Measurements from ENCODE around the gene SETD6. TPM values are rescaled to one million over a fixed set of nuclear protein-coding genes. Genes with fewer than 3 reads are reported as not detected.
"Not testable (repeated sequence)": the region's sequence is repeated elsewhere in the genome, so short reads cannot be mapped to it uniquely, and the experiment has no call there.

SETD6 gene
- total and polyA plus RNA-seq, 2 donors (not counting 1 experiment from before 2014, with no cell fraction given): 7.2 to 7.9 TPM

DNA sequence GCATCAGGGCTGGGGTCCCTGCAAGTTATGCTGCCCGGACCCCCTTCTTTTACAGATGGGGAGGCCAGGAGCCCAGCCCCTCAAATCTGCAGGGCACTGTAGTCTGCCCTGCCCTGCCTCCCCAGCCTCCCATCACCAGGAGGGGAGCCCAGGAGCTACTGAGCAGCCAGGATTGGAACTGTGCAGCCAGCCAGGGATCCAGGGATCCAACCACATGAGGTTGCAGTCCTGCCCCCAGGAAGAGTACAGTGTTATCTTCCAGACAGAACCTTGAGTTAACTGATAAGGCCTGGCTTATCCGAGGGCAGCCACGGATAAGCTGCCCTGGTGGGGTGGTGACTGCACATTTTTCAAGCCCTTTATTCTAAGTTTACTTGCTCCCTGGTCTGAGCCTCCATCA lies 26.8 kb upstream of the SETD6 start:
- H3K4me1 ChIP-seq (ENCODE audit: control insufficient read depth, extremely low read depth, insufficient read depth, low read length): no peaks in the 10 kb centered on the region

DNA sequence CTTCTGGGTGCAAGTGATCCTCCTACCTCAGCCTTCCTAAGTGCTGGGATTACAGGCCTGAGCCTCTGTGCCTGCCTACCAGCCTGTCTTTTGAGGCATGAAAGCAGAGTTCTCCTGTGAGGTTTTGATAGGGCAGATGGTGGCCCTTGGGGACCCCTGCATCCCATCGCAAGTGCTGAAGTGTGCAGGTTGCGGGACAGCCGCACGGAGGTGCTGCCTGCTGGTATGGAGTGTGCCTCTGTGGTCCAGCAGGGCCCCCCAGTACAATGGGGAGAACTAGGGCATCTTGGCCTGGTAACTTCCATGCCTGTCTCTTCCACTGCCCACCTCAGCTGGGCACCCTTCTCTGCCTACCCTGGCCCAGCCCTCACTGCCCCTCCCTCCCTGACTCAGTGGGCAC lies 25.3 kb upstream of the SETD6 start:
- no peak overlapping the region for H3K4me2 ChIP-seq (ENCODE audit: extremely low read depth, insufficient read depth, low read length)
- no peak for DNase-seq (ENCODE audit: low read depth in 2 of 2)
- H2AFZ ChIP-seq (ENCODE audit: low read length): no peak overlapping the region
- H3K36me3 ChIP-seq (ENCODE audit: control insufficient read depth, insufficient read depth, low read length): no peaks in the 10 kb centered on the region
- H4K20me1 ChIP-seq (ENCODE audit: control insufficient read depth, extremely low read depth, insufficient read depth, low read length): no peaks in the 10 kb centered on the region
- H3K4me1 ChIP-seq (ENCODE audit: control insufficient read depth, extremely low read depth, insufficient read depth, low read length): peaks cover 2% of the 10 kb centered on the region
- no peaks in the 10 kb centered on the region for H3K79me2 ChIP-seq (ENCODE audit: control insufficient read depth, insufficient read depth, low read length)
- no peak overlapping the region for H3K9ac ChIP-seq (ENCODE audit: insufficient read depth, low read length)
- TF ChIP-seq EZH2 (IDR thresholded peaks at IDR 0.05; ENCODE audit: low read length, missing control alignments): no peak
- TF ChIP-seq, protein P1, sequence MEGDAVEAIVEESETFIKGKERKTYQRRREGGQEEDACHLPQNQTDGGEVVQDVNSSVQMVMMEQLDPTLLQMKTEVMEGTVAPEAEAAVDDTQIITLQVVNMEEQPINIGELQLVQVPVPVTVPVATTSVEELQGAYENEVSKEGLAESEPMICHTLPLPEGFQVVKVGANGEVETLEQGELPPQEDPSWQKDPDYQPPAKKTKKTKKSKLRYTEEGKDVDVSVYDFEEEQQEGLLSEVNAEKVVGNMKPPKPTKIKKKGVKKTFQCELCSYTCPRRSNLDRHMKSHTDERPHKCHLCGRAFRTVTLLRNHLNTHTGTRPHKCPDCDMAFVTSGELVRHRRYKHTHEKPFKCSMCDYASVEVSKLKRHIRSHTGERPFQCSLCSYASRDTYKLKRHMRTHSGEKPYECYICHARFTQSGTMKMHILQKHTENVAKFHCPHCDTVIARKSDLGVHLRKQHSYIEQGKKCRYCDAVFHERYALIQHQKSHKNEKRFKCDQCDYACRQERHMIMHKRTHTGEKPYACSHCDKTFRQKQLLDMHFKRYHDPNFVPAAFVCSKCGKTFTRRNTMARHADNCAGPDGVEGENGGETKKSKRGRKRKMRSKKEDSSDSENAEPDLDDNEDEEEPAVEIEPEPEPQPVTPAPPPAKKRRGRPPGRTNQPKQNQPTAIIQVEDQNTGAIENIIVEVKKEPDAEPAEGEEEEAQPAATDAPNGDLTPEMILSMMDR (conservative IDR thresholded peaks at IDR 0.05 in 1 of 2, IDR thresholded peaks at IDR 0.05 in 1 of 2; ENCODE audit: low read depth in 1 of 2, low read length in 2 of 2): no peak
- peaks cover 2% of the 10 kb centered on the region for H3K27me3 ChIP-seq (ENCODE audit: control insufficient read depth, insufficient read depth, low read length)
- H3K27ac ChIP-seq (ENCODE audit: insufficient read depth, low read length): no peak overlapping the region
- H3K4me3 ChIP-seq (replicated peaks in 1 of 4; ENCODE audit: control extremely low read depth in 1 of 4, insufficient read depth in 1 of 4, low read depth in 3 of 4, low read length in 4 of 4): no peak overlapping the region
- H3K9me3 ChIP-seq (ENCODE audit: control insufficient read depth, insufficient read depth, low read depth, low read length): no peaks in the 10 kb centered on the region

More for the DNA sequence above, 26.8 kb upstream of the SETD6 start:
- no peak overlapping the region for H3K27ac ChIP-seq (ENCODE audit: insufficient read depth, low read length)
- H2AFZ ChIP-seq (ENCODE audit: low read length): no peak overlapping the region
- TF ChIP-seq, protein P1 (conservative IDR thresholded peaks at IDR 0.05 in 1 of 2, IDR thresholded peaks at IDR 0.05 in 1 of 2; ENCODE audit: low read depth in 1 of 2, low read length in 2 of 2): no peak
- no peak for TF ChIP-seq EZH2 (IDR thresholded peaks at IDR 0.05; ENCODE audit: low read length, missing control alignments)
- H3K9me3 ChIP-seq (ENCODE audit: control insufficient read depth, insufficient read depth, low read depth, low read length): no peaks in the 10 kb centered on the region
- H4K20me1 ChIP-seq (ENCODE audit: control insufficient read depth, extremely low read depth, insufficient read depth, low read length): no peaks in the 10 kb centered on the region
- no peak overlapping the region for H3K9ac ChIP-seq (ENCODE audit: insufficient read depth, low read length)
- no peak for DNase-seq (ENCODE audit: low read depth in 2 of 2)
- no peaks in the 10 kb centered on the region for H3K79me2 ChIP-seq (ENCODE audit: control insufficient read depth, insufficient read depth, low read length)
- H3K4me2 ChIP-seq (ENCODE audit: extremely low read depth, insufficient read depth, low read length): no peak overlapping the region
- no peaks in the 10 kb centered on the region for H3K36me3 ChIP-seq (ENCODE audit: control insufficient read depth, insufficient read depth, low read length)
- peaks cover 2% of the 10 kb centered on the region for H3K27me3 ChIP-seq (ENCODE audit: control insufficient read depth, insufficient read depth, low read length)
- H3K4me3 ChIP-seq (replicated peaks in 1 of 4; ENCODE audit: control extremely low read depth in 1 of 4, insufficient read depth in 1 of 4, low read depth in 3 of 4, low read length in 4 of 4): no peak overlapping the region

DNA sequence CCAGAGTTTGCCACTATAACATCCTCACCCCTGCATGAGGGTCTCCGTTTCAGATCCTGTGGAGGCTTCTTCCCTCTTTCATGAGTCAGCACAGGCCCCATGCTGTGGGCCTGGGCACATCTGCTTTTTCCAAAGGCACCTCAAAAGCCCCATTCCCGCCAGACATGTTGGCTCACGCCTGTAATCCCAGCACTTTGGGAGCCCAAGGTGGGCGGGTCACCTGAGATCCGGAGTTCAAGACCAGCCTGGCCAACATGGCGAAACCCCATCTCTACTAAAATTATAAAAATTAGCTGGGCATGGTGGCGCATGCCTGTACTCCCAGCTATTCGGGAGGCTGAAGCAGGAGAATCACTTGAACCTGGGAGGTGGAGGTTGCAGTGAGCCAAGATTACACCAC lies 24.8 kb upstream of the SETD6 start:
- not testable (repeated sequence) for H3K9me3 ChIP-seq (ENCODE audit: control insufficient read depth, insufficient read depth, low read depth, low read length); H3K9ac ChIP-seq (ENCODE audit: insufficient read depth, low read length); H3K4me1 ChIP-seq (ENCODE audit: control insufficient read depth, extremely low read depth, insufficient read depth, low read length); H3K36me3 ChIP-seq (ENCODE audit: control insufficient read depth, insufficient read depth, low read length); H2AFZ ChIP-seq (ENCODE audit: low read length); H3K4me2 ChIP-seq (ENCODE audit: extremely low read depth, insufficient read depth, low read length); H3K27me3 ChIP-seq (ENCODE audit: control insufficient read depth, insufficient read depth, low read length); DNase-seq (ENCODE audit: low read depth in 2 of 2); H3K79me2 ChIP-seq (ENCODE audit: control insufficient read depth, insufficient read depth, low read length); H3K27ac ChIP-seq (ENCODE audit: insufficient read depth, low read length); H3K4me3 ChIP-seq (replicated peaks in 1 of 4; ENCODE audit: control extremely low read depth in 1 of 4, insufficient read depth in 1 of 4, low read depth in 3 of 4, low read length in 4 of 4); H4K20me1 ChIP-seq (ENCODE audit: control insufficient read depth, extremely low read depth, insufficient read depth, low read length)
